ENCODE results near the gene GLS2. TPM values are rescaled to one million over a fixed set of nuclear protein-coding genes. Genes with fewer than 3 reads are reported as not detected.

The GLS2 gene
- total and polyA plus RNA-seq, 2 experiments from 2014 or later, result 12.2 to 31.6 TPM

DNA sequence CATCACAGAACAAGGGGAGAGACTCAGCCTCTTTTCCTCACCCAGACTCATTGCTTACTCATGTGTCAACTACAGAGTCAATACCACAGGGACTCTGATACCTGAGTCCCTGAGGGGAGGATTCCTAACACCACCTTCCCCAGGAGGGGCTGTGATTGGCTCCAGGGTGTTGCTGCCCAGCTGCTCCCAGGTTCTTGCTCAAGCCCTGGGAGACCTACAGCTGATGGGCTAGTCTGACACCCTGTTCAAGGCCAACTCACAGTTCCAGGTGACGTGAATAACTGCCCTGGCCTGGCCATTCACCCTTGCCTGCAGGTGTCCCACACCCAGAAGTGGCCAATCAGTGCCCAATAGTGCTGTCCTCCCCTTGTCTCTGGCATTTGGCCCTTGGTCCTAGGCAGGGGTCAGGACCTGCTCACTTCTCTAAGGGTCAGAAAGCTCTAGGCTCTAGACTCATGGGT lies 11.0 kb downstream of the GLS2 start:
- H3K9me3 Mint-ChIP-seq, result no peaks in the 10 kb centered on the region
- no peak for DNase-seq (ENCODE audit: low spot score)

DNA sequence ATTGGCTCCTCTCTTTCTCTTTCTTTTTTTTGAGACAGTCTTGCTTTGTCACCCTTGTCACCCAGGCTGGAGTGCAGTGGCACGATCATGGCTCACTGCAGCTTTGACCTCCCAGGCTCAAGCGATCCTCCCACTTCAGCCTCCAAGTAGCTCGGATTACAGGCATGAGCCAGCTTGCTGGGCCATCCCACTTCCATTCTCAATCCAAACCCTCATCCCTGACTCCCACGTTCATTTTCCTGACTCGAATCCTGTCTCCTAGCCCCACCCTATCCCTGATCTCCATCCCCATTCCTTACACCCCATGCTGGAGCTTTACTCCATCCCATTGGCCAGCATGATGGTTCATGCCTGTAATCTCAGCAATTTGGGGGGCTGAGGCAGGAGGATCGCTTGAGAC lies 11.8 kb downstream of the GLS2 start:
- Mint-ChIP-seq H3K4me3 (no peak overlapping the region), H3K4me1 (no peaks in the 10 kb centered on the region; the same call in 2 of the 3 replicates), H3K36me3 (ENCODE audit: low read depth) (peaks cover 19% of the 10 kb centered on the region), H3K27me3 (ENCODE audit: insufficient read depth, low read depth, poor library complexity) (peaks cover 4% of the 10 kb centered on the region), H3K9me3 (no peaks in the 10 kb centered on the region), H3K27ac (no peak overlapping the region)
- peaks cover 5% of the 10 kb centered on the region; the same call in 1 of the 2 replicates for H4K20me1 ChIP-seq (replicated peaks; ENCODE audit: insufficient read depth)
- peaks cover 4% of the 10 kb centered on the region; the same call in 1 of the 2 replicates for H3K36me3 ChIP-seq (ENCODE audit: insufficient read depth)
- no peak overlapping the region for H3K4me2 ChIP-seq
- H3K4me1 ChIP-seq (ENCODE audit: insufficient read depth), result no peaks in the 10 kb centered on the region
- no peak overlapping the region for H2AFZ ChIP-seq
- no peak for ATAC-seq
- H3K9me2 ChIP-seq (ENCODE audit: insufficient read depth), result no peaks in the 10 kb centered on the region
- H3K27ac ChIP-seq (ENCODE audit: low read depth), result no peak overlapping the region
- no peaks in the 10 kb centered on the region for H3K79me2 ChIP-seq (replicated peaks; ENCODE audit: insufficient read depth)
- H3K4me3 ChIP-seq, result no peak overlapping the region
- H3K27me3 ChIP-seq (ENCODE audit: insufficient read depth), result no peaks in the 10 kb centered on the region
- peaks cover 9% of the 10 kb centered on the region; the same call in 1 of the 2 replicates for H3F3A ChIP-seq (replicated peaks; ENCODE audit: low read depth)
- DNase-seq (ENCODE audit: low spot score), result no peak
- TF ChIP-seq, protein P1, sequence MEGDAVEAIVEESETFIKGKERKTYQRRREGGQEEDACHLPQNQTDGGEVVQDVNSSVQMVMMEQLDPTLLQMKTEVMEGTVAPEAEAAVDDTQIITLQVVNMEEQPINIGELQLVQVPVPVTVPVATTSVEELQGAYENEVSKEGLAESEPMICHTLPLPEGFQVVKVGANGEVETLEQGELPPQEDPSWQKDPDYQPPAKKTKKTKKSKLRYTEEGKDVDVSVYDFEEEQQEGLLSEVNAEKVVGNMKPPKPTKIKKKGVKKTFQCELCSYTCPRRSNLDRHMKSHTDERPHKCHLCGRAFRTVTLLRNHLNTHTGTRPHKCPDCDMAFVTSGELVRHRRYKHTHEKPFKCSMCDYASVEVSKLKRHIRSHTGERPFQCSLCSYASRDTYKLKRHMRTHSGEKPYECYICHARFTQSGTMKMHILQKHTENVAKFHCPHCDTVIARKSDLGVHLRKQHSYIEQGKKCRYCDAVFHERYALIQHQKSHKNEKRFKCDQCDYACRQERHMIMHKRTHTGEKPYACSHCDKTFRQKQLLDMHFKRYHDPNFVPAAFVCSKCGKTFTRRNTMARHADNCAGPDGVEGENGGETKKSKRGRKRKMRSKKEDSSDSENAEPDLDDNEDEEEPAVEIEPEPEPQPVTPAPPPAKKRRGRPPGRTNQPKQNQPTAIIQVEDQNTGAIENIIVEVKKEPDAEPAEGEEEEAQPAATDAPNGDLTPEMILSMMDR (conservative IDR thresholded peaks at IDR 0.05; ENCODE audit: low read depth in 2 of 2), result no peak
- no peak for TF ChIP-seq CREB1 (CRISPR knock-in tag; IDR thresholded peaks at IDR 0.05; ENCODE audit: low read depth)
- no peak for TF ChIP-seq ZNF331 (CRISPR knock-in tag; IDR thresholded peaks at IDR 0.05; ENCODE audit: low read depth)
- TF ChIP-seq, protein P2, sequence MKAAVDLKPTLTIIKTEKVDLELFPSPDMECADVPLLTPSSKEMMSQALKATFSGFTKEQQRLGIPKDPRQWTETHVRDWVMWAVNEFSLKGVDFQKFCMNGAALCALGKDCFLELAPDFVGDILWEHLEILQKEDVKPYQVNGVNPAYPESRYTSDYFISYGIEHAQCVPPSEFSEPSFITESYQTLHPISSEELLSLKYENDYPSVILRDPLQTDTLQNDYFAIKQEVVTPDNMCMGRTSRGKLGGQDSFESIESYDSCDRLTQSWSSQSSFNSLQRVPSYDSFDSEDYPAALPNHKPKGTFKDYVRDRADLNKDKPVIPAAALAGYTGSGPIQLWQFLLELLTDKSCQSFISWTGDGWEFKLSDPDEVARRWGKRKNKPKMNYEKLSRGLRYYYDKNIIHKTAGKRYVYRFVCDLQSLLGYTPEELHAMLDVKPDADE (IDR thresholded peaks at IDR 0.05), result no peak
- TF ChIP-seq, protein P3, sequence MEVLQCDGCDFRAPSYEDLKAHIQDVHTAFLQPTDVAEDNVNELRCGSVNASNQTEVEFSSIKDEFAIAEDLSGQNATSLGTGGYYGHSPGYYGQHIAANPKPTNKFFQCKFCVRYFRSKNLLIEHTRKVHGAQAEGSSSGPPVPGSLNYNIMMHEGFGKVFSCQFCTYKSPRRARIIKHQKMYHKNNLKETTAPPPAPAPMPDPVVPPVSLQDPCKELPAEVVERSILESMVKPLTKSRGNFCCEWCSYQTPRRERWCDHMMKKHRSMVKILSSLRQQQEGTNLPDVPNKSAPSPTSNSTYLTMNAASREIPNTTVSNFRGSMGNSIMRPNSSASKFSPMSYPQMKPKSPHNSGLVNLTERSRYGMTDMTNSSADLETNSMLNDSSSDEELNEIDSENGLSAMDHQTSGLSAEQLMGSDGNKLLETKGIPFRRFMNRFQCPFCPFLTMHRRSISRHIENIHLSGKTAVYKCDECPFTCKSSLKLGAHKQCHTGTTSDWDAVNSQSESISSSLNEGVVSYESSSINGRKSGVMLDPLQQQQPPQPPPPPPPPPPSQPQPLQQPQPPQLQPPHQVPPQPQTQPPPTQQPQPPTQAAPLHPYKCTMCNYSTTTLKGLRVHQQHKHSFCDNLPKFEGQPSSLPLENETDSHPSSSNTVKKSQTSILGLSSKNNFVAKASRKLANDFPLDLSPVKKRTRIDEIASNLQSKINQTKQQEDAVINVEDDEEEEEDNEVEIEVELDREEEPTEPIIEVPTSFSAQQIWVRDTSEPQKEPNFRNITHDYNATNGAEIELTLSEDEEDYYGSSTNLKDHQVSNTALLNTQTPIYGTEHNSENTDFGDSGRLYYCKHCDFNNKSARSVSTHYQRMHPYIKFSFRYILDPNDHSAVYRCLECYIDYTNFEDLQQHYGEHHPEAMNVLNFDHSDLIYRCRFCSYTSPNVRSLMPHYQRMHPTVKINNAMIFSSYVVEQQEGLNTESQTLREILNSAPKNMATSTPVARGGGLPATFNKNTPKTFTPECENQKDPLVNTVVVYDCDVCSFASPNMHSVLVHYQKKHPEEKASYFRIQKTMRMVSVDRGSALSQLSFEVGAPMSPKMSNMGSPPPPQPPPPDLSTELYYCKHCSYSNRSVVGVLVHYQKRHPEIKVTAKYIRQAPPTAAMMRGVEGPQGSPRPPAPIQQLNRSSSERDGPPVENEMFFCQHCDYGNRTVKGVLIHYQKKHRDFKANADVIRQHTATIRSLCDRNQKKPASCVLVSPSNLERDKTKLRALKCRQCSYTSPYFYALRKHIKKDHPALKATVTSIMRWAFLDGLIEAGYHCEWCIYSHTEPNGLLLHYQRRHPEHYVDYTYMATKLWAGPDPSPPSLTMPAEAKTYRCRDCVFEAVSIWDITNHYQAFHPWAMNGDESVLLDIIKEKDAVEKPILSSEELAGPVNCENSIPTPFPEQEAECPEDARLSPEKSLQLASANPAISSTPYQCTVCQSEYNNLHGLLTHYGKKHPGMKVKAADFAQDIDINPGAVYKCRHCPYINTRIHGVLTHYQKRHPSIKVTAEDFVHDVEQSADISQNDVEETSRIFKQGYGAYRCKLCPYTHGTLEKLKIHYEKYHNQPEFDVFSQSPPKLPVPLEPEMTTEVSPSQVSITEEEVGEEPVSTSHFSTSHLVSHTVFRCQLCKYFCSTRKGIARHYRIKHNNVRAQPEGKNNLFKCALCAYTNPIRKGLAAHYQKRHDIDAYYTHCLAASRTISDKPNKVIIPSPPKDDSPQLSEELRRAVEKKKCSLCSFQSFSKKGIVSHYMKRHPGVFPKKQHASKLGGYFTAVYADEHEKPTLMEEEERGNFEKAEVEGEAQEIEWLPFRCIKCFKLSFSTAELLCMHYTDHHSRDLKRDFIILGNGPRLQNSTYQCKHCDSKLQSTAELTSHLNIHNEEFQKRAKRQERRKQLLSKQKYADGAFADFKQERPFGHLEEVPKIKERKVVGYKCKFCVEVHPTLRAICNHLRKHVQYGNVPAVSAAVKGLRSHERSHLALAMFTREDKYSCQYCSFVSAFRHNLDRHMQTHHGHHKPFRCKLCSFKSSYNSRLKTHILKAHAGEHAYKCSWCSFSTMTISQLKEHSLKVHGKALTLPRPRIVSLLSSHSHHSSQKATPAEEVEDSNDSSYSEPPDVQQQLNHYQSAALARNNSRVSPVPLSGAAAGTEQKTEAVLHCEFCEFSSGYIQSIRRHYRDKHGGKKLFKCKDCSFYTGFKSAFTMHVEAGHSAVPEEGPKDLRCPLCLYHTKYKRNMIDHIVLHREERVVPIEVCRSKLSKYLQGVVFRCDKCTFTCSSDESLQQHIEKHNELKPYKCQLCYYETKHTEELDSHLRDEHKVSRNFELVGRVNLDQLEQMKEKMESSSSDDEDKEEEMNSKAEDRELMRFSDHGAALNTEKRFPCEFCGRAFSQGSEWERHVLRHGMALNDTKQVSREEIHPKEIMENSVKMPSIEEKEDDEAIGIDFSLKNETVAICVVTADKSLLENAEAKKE (CRISPR knock-in tag; IDR thresholded peaks at IDR 0.05), result no peak
- TF ChIP-seq JUNB (IDR thresholded peaks at IDR 0.05; ENCODE audit: unreplicated experiment), result no peak
- no peak for TF ChIP-seq STAT1 (IDR thresholded peaks at IDR 0.05; ENCODE audit: unreplicated experiment)
- no peak for TF ChIP-seq NANOG (IDR thresholded peaks at IDR 0.05; ENCODE audit: borderline replicate concordance)

More for the DNA sequence above, 11.0 kb downstream of the GLS2 start:
- Mint-ChIP-seq H3K4me3 (no peak overlapping the region), H3K27ac (peak overlapping the region; percentile 24; the same call in 1 of the 2 replicates), H3K36me3 (ENCODE audit: low read depth) (peaks cover 15% of the 10 kb centered on the region), H3K27me3 (ENCODE audit: insufficient read depth, low read depth, poor library complexity) (peaks cover 4% of the 10 kb centered on the region), H3K4me1 (no peaks in the 10 kb centered on the region; the same call in 2 of the 3 replicates)
- no peak overlapping the region for H3K4me2 ChIP-seq
- ATAC-seq, result peak; percentile 74
- no peaks in the 10 kb centered on the region for H3K27me3 ChIP-seq (ENCODE audit: insufficient read depth)
- H3K79me2 ChIP-seq (replicated peaks; ENCODE audit: insufficient read depth), result no peaks in the 10 kb centered on the region
- H3F3A ChIP-seq (replicated peaks; ENCODE audit: low read depth), result 0 out of 2 replicates have a peak, but pooled peaks cover under 1% of the 10 kb centered on the region
- H3K36me3 ChIP-seq (ENCODE audit: insufficient read depth), result peaks cover 4% of the 10 kb centered on the region; the same call in 1 of the 2 replicates
- no peak for TF ChIP-seq STAT1 (IDR thresholded peaks at IDR 0.05; ENCODE audit: unreplicated experiment)
- TF ChIP-seq, protein P1 (conservative IDR thresholded peaks at IDR 0.05; ENCODE audit: low read depth in 2 of 2), result no peak
- no peak overlapping the region for H3K27ac ChIP-seq (ENCODE audit: low read depth)
- no peak overlapping the region for H3K4me3 ChIP-seq
- peaks cover 5% of the 10 kb centered on the region; the same call in 1 of the 2 replicates for H4K20me1 ChIP-seq (replicated peaks; ENCODE audit: insufficient read depth)
- H3K9me2 ChIP-seq (ENCODE audit: insufficient read depth), result no peaks in the 10 kb centered on the region
- H3K4me1 ChIP-seq (ENCODE audit: insufficient read depth), result no peaks in the 10 kb centered on the region
- no peak overlapping the region for H2AFZ ChIP-seq
